GM12878 (cell line): ENCODE data around the gene MRPL12. TPM values are rescaled to one million over a fixed set of nuclear protein-coding genes. Genes with fewer than 3 reads are reported as not detected.

Experiments
- EP300 ChIP-seq, 2 experiments: fragments of 150-350 bp in 1 of 2; IDR thresholded peaks; 2 replicates each; pipeline ENCODE4 v1.6.1; 2011 to 2012; ENCODE audit warnings: low read depth in 2 of 2, low read length in 2 of 2, borderline replicate concordance in 1 of 2, improper control_type of control experiment in 1 of 2, inconsistent platforms in 1 of 2; ENCODE audit not compliant: control insufficient read depth in 1 of 2
- ETV6 ChIP-seq, 2 experiments: fragments of 450-650 bp in 1 of 2; IDR thresholded peaks in 1 of 2; conservative IDR thresholded peaks in 1 of 2; 2 replicates each; pipeline ENCODE4 v1.6.1; 2014; ENCODE audit warnings: antibody characterized with exemption in 1 of 2, borderline replicate concordance in 1 of 2, low read depth in 1 of 2, mild to moderate bottlenecking in 1 of 2, moderate library complexity in 1 of 2
- HDAC2 ChIP-seq: fragments of 200-600 bp; sonication (generic); IDR thresholded peaks from 2 replicates; pipeline ENCODE4 v1.6.1; 2017
- IKZF1 ChIP-seq: fragments of 450-650 bp; conservative IDR thresholded peaks from 2 replicates; pipeline ENCODE4 v1.6.1; 2017; ENCODE audit warnings: antibody characterized with exemption, mild to moderate bottlenecking
- NBN ChIP-seq: fragments of 450-650 bp; IDR thresholded peaks from 2 replicates; pipeline ENCODE4 v1.6.1; 2016
- POLR2AphosphoS2 ChIP-seq: IDR thresholded peaks from 2 replicates; pipeline ENCODE4 v1.6.1; 2011; ENCODE audit warnings: low read depth, mild to moderate bottlenecking, low read length, improper control_type of control experiment, moderate library complexity
- RAD51 ChIP-seq: fragments of 450-650 bp; IDR thresholded peaks from 2 replicates; pipeline ENCODE4 v1.6.1; 2016; ENCODE audit warnings: moderate library complexity, mild to moderate bottlenecking, inconsistent platforms
- RB1 ChIP-seq: fragments of 450-650 bp; formaldehyde crosslinking; IDR thresholded peaks from 2 replicates; pipeline ENCODE4 v1.6.1; 2017; ENCODE audit warnings: mild to moderate bottlenecking, borderline replicate concordance
- SMAD1 ChIP-seq: fragments of 450-650 bp; IDR thresholded peaks from 2 replicates; pipeline ENCODE4 v1.6.1; 2018; ENCODE audit warnings: mild to moderate bottlenecking, low read depth; ENCODE audit not compliant: partially characterized antibody
- SRF ChIP-seq, 2 experiments: IDR thresholded peaks; 2 replicates each; pipeline ENCODE4 v1.6.1; 2011; ENCODE audit warnings: low read depth in 2 of 2, low read length in 2 of 2, mild to moderate bottlenecking in 1 of 2, moderate library complexity in 1 of 2
- STAT1 ChIP-seq: fragments of 450-650 bp; conservative IDR thresholded peaks from 2 replicates; pipeline ENCODE4 v1.6.1; 2014; ENCODE audit warnings: antibody characterized with exemption, mild to moderate bottlenecking
- TARDBP ChIP-seq: IDR thresholded peaks from 2 replicates; pipeline ENCODE4 v1.6.1; 2016; ENCODE audit warnings: borderline replicate concordance
- ZNF622 ChIP-seq: fragments of 450-650 bp; IDR thresholded peaks from 2 replicates; pipeline ENCODE4 v1.6.1; 2017; ENCODE audit warnings: mild to moderate bottlenecking, inconsistent platforms
- polyA plus RNA-seq, 11 experiments: library from polyadenylated mRNA; depleted of rRNA in 4 of 11; unstranded in 6 of 11; stranded (reverse) in 5 of 11; fragments of >200 nt; fragmentation: Nextera tagmentation in 4 of 11; fragmentation: Illumina TruSeq in 1 of 11; extraction: Ambion mirVana in 4 of 11; extraction: Trizol in 1 of 11; gene quantifications; 1 replicate in 1 of 11; 2 replicates in 10 of 11; pipeline versions ENCODE4 v1.2.1 to v1.2.3, GENCODE V29; 2011 to 2016; ENCODE audit warnings: inconsistent platforms in 2 of 11, missing spikeins in 2 of 11, low read depth in 1 of 11
- total RNA-seq, 4 experiments: library from RNA; depleted of rRNA in 3 of 4; stranded (reverse); fragments of >200 nt in 3 of 4; fragmentation: Illumina TruSeq in 1 of 4; extraction: Trizol in 1 of 4; gene quantifications; 2 replicates each; pipeline versions ENCODE4 v1.2.1 to v1.2.3, GENCODE V29; 2013 to 2021
- TF ChIP-seq, protein P1 (sequence below): fragments of 450-650 bp; formaldehyde crosslinking; IDR thresholded peaks from 2 replicates; pipeline ENCODE4 v1.5.0; 2022; ENCODE audit warnings: mild to moderate bottlenecking, missing genetic modification characterization
- TF ChIP-seq, protein P2 (sequence below): IDR thresholded peaks from 2 replicates; pipeline ENCODE4 v1.6.1; 2012; ENCODE audit warnings: mild to moderate bottlenecking, low read depth, low read length
- TF ChIP-seq, protein P3 (sequence below): fragments of 450-650 bp; IDR thresholded peaks from 2 replicates; pipeline ENCODE4 v1.6.1; 2017; ENCODE audit warnings: mild to moderate bottlenecking, moderate library complexity
- TF ChIP-seq, protein P4 (sequence below): IDR thresholded peaks from 2 replicates; pipeline ENCODE4 v1.6.1; 2012; ENCODE audit warnings: low read depth, low read length, improper control_type of control experiment

MRPL12 gene
- total and polyA plus RNA-seq, 10 of the 15 experiments (the other 5 are each of a cell fraction or from before 2014, with no cell fraction given): 1.3 to 269 (median 117) TPM

DNA sequence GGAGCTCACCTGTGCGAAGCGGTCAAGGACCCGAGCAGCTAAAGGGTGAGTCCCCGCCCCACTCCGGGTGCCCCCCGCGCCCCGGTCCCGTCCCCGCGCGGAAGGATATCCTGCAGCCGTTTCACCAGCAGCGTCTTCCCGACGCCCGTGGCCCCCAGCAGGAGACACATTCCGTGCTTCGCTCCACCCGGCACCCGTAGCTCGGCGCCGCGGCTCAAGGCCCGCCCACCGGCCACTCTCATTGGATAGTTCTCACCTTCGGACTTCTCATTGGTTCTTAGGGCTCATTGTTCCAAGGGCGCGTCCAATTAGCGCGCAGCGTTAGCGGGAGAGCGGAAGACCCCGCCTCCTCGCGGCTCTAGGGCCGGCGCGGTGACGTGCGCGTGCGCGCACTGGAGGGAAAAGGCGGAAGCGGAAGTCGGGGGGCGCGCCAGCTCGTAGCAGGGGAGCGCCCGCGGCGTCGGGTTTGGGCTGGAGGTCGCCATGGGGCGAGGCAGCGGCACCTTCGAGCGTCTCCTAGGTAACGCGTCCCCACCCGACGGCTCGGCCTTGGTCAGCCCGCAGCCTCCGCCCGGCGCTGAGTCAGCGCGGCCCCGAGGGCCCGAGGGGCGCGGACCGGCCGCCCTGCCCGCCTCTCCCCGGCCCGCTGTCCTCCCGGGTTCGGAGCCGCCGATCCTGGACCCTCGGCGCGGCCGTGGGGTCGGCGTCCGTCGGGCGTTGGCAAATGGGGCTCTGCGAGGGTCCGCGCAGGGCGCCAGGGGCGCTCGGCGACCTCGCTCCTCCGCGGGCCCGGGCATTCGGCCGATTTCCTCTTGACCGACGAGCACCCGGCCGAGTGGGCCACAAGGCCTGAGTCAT lies 19.4 kb upstream of the MRPL12 start, which contains the start of the genes ARL16 and HGS (continued):
- TF ChIP-seq, protein P1, sequence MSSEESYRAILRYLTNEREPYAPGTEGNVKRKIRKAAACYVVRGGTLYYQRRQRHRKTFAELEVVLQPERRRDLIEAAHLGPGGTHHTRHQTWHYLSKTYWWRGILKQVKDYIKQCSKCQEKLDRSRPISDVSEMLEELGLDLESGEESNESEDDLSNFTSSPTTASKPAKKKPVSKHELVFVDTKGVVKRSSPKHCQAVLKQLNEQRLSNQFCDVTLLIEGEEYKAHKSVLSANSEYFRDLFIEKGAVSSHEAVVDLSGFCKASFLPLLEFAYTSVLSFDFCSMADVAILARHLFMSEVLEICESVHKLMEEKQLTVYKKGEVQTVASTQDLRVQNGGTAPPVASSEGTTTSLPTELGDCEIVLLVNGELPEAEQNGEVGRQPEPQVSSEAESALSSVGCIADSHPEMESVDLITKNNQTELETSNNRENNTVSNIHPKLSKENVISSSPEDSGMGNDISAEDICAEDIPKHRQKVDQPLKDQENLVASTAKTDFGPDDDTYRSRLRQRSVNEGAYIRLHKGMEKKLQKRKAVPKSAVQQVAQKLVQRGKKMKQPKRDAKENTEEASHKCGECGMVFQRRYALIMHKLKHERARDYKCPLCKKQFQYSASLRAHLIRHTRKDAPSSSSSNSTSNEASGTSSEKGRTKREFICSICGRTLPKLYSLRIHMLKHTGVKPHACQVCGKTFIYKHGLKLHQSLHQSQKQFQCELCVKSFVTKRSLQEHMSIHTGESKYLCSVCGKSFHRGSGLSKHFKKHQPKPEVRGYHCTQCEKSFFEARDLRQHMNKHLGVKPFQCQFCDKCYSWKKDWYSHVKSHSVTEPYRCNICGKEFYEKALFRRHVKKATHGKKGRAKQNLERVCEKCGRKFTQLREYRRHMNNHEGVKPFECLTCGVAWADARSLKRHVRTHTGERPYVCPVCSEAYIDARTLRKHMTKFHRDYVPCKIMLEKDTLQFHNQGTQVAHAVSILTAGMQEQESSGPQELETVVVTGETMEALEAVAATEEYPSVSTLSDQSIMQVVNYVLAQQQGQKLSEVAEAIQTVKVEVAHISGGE (CRISPR knock-in tag): no peak
- TF ChIP-seq STAT1: no peak; the same call in 1 of the 2 replicates
- no peak for TF ChIP-seq SMAD1
- no peak for TF ChIP-seq RB1
- peak; percentile 85; the same call in 1 of the 2 replicates for TF ChIP-seq TARDBP
- TF ChIP-seq ETV6 (conservative IDR thresholded peaks at IDR 0.05 in 1 of 2, IDR thresholded peaks at IDR 0.05 in 1 of 2; ENCODE audit: borderline replicate concordance in 1 of 2, low read depth in 1 of 2): no peak
- TF ChIP-seq RAD51: no peak
- TF ChIP-seq, protein P2, sequence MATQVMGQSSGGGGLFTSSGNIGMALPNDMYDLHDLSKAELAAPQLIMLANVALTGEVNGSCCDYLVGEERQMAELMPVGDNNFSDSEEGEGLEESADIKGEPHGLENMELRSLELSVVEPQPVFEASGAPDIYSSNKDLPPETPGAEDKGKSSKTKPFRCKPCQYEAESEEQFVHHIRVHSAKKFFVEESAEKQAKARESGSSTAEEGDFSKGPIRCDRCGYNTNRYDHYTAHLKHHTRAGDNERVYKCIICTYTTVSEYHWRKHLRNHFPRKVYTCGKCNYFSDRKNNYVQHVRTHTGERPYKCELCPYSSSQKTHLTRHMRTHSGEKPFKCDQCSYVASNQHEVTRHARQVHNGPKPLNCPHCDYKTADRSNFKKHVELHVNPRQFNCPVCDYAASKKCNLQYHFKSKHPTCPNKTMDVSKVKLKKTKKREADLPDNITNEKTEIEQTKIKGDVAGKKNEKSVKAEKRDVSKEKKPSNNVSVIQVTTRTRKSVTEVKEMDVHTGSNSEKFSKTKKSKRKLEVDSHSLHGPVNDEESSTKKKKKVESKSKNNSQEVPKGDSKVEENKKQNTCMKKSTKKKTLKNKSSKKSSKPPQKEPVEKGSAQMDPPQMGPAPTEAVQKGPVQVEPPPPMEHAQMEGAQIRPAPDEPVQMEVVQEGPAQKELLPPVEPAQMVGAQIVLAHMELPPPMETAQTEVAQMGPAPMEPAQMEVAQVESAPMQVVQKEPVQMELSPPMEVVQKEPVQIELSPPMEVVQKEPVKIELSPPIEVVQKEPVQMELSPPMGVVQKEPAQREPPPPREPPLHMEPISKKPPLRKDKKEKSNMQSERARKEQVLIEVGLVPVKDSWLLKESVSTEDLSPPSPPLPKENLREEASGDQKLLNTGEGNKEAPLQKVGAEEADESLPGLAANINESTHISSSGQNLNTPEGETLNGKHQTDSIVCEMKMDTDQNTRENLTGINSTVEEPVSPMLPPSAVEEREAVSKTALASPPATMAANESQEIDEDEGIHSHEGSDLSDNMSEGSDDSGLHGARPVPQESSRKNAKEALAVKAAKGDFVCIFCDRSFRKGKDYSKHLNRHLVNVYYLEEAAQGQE: no peak
- no peak for TF ChIP-seq HDAC2
- peak; percentile 70; the same call in 1 of the 2 replicates for TF ChIP-seq NBN
- no peak for TF ChIP-seq EP300 (IDR thresholded peaks at IDR 0.05; ENCODE audit: borderline replicate concordance in 1 of 2, control insufficient read depth in 1 of 2, low read depth in 2 of 2, low read length in 2 of 2)
- TF ChIP-seq SRF (IDR thresholded peaks at IDR 0.05; ENCODE audit: low read depth in 2 of 2, low read length in 2 of 2): no peak
- peak; percentile 85 for TF ChIP-seq IKZF1
- TF ChIP-seq POLR2AphosphoS2: peak; percentile 67; the same call in 1 of the 2 replicates
- TF ChIP-seq, protein P3, sequence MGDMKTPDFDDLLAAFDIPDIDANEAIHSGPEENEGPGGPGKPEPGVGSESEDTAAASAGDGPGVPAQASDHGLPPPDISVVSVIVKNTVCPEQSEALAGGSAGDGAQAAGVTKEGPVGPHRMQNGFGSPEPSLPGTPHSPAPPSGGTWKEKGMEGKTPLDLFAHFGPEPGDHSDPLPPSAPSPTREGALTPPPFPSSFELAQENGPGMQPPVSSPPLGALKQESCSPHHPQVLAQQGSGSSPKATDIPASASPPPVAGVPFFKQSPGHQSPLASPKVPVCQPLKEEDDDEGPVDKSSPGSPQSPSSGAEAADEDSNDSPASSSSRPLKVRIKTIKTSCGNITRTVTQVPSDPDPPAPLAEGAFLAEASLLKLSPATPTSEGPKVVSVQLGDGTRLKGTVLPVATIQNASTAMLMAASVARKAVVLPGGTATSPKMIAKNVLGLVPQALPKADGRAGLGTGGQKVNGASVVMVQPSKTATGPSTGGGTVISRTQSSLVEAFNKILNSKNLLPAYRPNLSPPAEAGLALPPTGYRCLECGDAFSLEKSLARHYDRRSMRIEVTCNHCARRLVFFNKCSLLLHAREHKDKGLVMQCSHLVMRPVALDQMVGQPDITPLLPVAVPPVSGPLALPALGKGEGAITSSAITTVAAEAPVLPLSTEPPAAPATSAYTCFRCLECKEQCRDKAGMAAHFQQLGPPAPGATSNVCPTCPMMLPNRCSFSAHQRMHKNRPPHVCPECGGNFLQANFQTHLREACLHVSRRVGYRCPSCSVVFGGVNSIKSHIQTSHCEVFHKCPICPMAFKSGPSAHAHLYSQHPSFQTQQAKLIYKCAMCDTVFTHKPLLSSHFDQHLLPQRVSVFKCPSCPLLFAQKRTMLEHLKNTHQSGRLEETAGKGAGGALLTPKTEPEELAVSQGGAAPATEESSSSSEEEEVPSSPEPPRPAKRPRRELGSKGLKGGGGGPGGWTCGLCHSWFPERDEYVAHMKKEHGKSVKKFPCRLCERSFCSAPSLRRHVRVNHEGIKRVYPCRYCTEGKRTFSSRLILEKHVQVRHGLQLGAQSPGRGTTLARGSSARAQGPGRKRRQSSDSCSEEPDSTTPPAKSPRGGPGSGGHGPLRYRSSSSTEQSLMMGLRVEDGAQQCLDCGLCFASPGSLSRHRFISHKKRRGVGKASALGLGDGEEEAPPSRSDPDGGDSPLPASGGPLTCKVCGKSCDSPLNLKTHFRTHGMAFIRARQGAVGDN: peak; percentile 45; the same call in 1 of the 2 replicates
- TF ChIP-seq ZNF622: no peak
- TF ChIP-seq, protein P4, sequence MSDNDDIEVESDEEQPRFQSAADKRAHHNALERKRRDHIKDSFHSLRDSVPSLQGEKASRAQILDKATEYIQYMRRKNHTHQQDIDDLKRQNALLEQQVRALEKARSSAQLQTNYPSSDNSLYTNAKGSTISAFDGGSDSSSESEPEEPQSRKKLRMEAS: peak; percentile 63; the same call in 1 of the 2 replicates
